OCI-LY1 (cell line): Measurements from ENCODE around the gene THUMPD3.

ENCODE experiments used
- H2AFZ ChIP-seq: fragments of 200-600 bp; sonication (generic), shearing (Covaris generic); 2 replicates; pipeline ENCODE4 v1.6.0; 2014; ENCODE audit warnings: antibody characterized with exemption, mild to moderate bottlenecking, low read length
- H3F3A ChIP-seq: fragments of 200-600 bp; sonication (generic), shearing (Covaris generic); 2 replicates; pipeline ENCODE4 v1.6.0; 2014; ENCODE audit warnings: mild to moderate bottlenecking, antibody characterized with exemption, low read length, moderate library complexity; ENCODE audit not compliant: insufficient read depth
- H3K27ac ChIP-seq: fragments of 200-600 bp; sonication (generic); 2 replicates; pipeline ENCODE4 v1.5.1; 2014; ENCODE audit warnings: low read length, mixed run types, mild to moderate bottlenecking, low read depth; ENCODE audit not compliant: poor library complexity, severe bottlenecking
- H3K27me3 ChIP-seq: fragments of 200-600 bp; sonication (generic); 2 replicates; pipeline ENCODE4 v1.6.0; 2014; ENCODE audit warnings: antibody characterized with exemption, mild to moderate bottlenecking, low read length, moderate library complexity; ENCODE audit not compliant: insufficient read depth
- H3K36me3 ChIP-seq: fragments of 200-600 bp; sonication (generic); 2 replicates; pipeline ENCODE4 v1.6.1; 2014; ENCODE audit warnings: mild to moderate bottlenecking, antibody characterized with exemption, low read length, moderate library complexity, mixed read lengths; ENCODE audit not compliant: insufficient read depth
- H3K4me1 ChIP-seq: fragments of 200-600 bp; sonication (generic); 2 replicates; pipeline ENCODE4 v1.5.1; 2014; ENCODE audit warnings: mild to moderate bottlenecking, low read length, moderate library complexity; ENCODE audit not compliant: insufficient read depth, severe bottlenecking
- H3K4me2 ChIP-seq: fragments of 200-600 bp; sonication (generic), shearing (Covaris generic); 2 replicates; pipeline ENCODE4 v1.6.1; 2014; ENCODE audit warnings: low read length
- H3K4me3 ChIP-seq: fragments of 200-600 bp; sonication (generic); 2 replicates; pipeline ENCODE4 v1.5.1; 2014; ENCODE audit warnings: low read length, low read depth, mild to moderate bottlenecking, mixed read lengths; ENCODE audit not compliant: poor library complexity, severe bottlenecking
- H3K79me2 ChIP-seq: fragments of 200-600 bp; shearing (Covaris generic); 2 replicates; pipeline ENCODE4 v1.6.1; 2016; ENCODE audit warnings: mixed run types, low read length, mixed read lengths; ENCODE audit not compliant: insufficient read depth
- H3K9ac ChIP-seq: fragments of 200-600 bp; sonication (generic), shearing (Covaris generic); 2 replicates; pipeline ENCODE4 v1.6.1; 2014; ENCODE audit warnings: mild to moderate bottlenecking, low read length, mixed read lengths
- H3K9me2 ChIP-seq: fragments of 200-600 bp; sonication (generic), shearing (Covaris generic); 2 replicates; pipeline ENCODE4 v1.6.1; 2014; ENCODE audit warnings: low read depth, mild to moderate bottlenecking, low read length, mixed read lengths
- H3K9me3 ChIP-seq: fragments of 200-600 bp; shearing (Covaris generic); 2 replicates; pipeline ENCODE4 v1.6.1; 2014; ENCODE audit warnings: low read length, mixed read lengths
- H4K20me1 ChIP-seq: fragments of 200-600 bp; sonication (generic), shearing (Covaris generic); 2 replicates; pipeline ENCODE4 v1.6.0; 2016; ENCODE audit warnings: mild to moderate bottlenecking, low read length; ENCODE audit not compliant: insufficient read depth
- CTCF ChIP-seq: fragments of 200-600 bp; sonication (generic), shearing (Covaris generic); IDR thresholded peaks from 2 replicates; pipeline ENCODE4 v1.5.1; 2017; ENCODE audit warnings: mild to moderate bottlenecking, antibody characterized with exemption, low read length, moderate library complexity, mixed read lengths
- EZH2 ChIP-seq: fragments of 200-600 bp; sonication (generic), shearing (Covaris generic); IDR thresholded peaks from 2 replicates; pipeline ENCODE4 v1.8.0; 2017; ENCODE audit warnings: borderline replicate concordance, mixed run types, mild to moderate bottlenecking, antibody characterized with exemption, low read length, moderate library complexity, mixed read lengths

The THUMPD3 gene

DNA sequence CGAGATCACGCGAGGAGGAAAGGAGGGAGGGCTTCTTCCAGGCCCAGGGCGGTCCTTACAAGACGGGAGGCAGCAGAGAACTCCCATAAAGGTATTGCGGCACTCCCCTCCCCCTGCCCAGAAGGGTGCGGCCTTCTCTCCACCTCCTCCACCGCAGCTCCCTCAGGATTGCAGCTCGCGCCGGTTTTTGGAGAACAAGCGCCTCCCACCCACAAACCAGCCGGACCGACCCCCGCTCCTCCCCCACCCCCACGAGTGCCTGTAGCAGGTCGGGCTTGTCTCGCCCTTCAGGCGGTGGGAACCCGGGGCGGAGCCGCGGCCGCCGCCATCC is 33.4 kb downstream of the THUMPD3 start:
- H3K4me2 ChIP-seq: peak overlapping the region; percentile 77
- H3K36me3 ChIP-seq: peaks cover 54% of the 10 kb centered on the region
- no peaks in the 10 kb centered on the region for H4K20me1 ChIP-seq
- H3F3A ChIP-seq: no peaks in the 10 kb centered on the region
- peak overlapping the region; percentile 89 for H3K4me3 ChIP-seq
- no peaks in the 10 kb centered on the region for H3K9me2 ChIP-seq
- H3K9ac ChIP-seq: peak overlapping the region; percentile 88
- peaks cover 41% of the 10 kb centered on the region for H3K4me1 ChIP-seq
- no peaks in the 10 kb centered on the region for H3K27me3 ChIP-seq
- H3K9me3 ChIP-seq: no peaks in the 10 kb centered on the region
- no peak overlapping the region for H2AFZ ChIP-seq
- peak overlapping the region; percentile 87 for H3K27ac ChIP-seq
- H3K79me2 ChIP-seq: peaks cover 87% of the 10 kb centered on the region
- no peak for TF ChIP-seq EZH2
- TF ChIP-seq CTCF: no peak

- no peaks in the 10 kb centered on the region for H3F3A ChIP-seq
- no peaks in the 10 kb centered on the region for H3K9me3 ChIP-seq
- peak overlapping the region; percentile 89 for H3K4me3 ChIP-seq
- TF ChIP-seq CTCF (no peak), EZH2 (no peak)
- H3K4me1 ChIP-seq: peaks cover 47% of the 10 kb centered on the region
- H3K27me3 ChIP-seq: no peaks in the 10 kb centered on the region
- peaks cover 87% of the 10 kb centered on the region for H3K79me2 ChIP-seq
- no peak overlapping the region for H2AFZ ChIP-seq
- H3K9me2 ChIP-seq: no peaks in the 10 kb centered on the region
- H3K27ac ChIP-seq: peak overlapping the region; percentile 87
- peak overlapping the region; percentile 77 for H3K4me2 ChIP-seq
- no peaks in the 10 kb centered on the region for H4K20me1 ChIP-seq
- peak overlapping the region; percentile 88 for H3K9ac ChIP-seq
- H3K36me3 ChIP-seq: peaks cover 49% of the 10 kb centered on the region
These were observed 33.9 kb downstream of the THUMPD3 start for GRCh38 chr3:9396632-9397331.

DNA sequence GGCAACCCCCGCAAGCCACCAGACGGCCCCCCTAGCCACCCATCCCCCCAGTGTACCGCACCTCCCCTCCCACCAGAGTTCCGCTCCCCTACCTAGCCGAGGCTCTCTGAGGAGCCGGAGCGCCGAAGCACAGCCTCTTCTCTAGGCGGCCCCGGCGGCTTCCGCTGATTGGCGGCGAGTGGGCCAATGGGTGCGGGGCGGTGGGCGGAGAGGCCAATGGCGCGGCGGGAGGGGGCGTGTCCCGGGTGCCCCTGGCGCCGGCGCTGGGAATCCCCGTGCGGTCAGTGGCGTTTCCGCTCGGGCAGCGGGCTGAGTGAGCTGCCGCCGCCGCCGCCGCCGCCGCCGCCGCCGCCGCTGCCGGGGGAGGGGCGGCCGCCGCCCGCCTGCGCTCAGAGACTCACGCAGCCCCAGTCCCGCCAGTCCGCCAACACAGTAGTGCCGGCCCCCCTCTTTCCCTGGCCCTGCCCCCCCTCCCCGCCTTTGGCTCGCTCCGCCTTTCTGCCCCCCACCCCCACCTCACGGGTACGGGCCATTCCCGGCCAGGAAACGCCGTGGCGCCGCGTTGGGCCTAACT is 34.6 kb downstream of the THUMPD3 start, which contains the start of gene SETD5:
Gene SETD5, plus strand, starts transcription at position 284 of the 574 bp plus-strand sequence. CDS start 31,324 bp downstream, outside the sequence.
- Histone ChIP-seq H3K27ac (peak within 1 kb of the TSS; percentile 87), H3K36me3 (peaks cover 42% of the 10 kb centered on the region), H3K4me2 (peak within 1 kb of the TSS; percentile 91), H3K9me3 (no peaks in the 10 kb centered on the region), H3K9ac (peak within 1 kb of the TSS; percentile 95), H3K27me3 (no peaks in the 10 kb centered on the region), H3F3A (no peaks in the 10 kb centered on the region), H3K79me2 (peaks cover 87% of the 10 kb centered on the region), H3K4me3 (peak within 1 kb of the TSS; percentile 89), H2AFZ (no peak within 1 kb of the TSS), H3K4me1 (peaks cover 53% of the 10 kb centered on the region), H4K20me1 (no peaks in the 10 kb centered on the region), H3K9me2 (no peaks in the 10 kb centered on the region)
- no peak for TF ChIP-seq EZH2
- TF ChIP-seq CTCF: no peak
